HG02588 (cell line): ENCODE results near the gene PPFIBP1.
"Not testable (repeated sequence)": the region's sequence is repeated elsewhere in the genome, so short reads cannot be mapped to it uniquely, and the experiment has no call there.

Source experiments
- ATAC-seq: cut with Tn5 transposase; IDR thresholded peaks from one replicate; pipeline ENCODE4 v1.9.1; 2021; ENCODE audit warnings: mild to moderate bottlenecking, moderate library complexity; ENCODE audit not compliant: unreplicated experiment

Gene PPFIBP1

GRCh38 chr12:27588075-27588730, 64.2 kb downstream of the PPFIBP1 start:
- ATAC-seq: not testable (repeated sequence)

DNA sequence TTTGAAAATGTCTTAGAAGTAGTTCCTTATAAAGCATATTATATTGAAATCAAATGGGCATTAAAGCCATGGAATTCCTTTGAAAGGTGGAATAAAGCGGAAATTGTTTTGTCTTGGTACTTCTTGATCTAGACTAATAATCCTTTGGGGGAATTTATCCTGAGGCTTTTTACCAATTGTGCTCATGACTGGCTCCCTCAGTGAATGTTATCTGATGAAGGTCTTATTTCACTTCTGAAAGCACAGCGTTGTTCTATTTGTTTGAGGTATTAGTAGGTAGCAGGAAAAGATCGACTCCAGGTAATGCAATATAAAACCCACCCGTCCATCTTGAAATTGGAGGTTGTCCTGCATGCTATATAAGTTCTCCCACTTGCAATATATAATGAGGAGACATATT, 64.8 kb downstream of the PPFIBP1 start:
- no peak for ATAC-seq

- no peak for ATAC-seq
Observed at GRCh38 chr12:27589419-27589818, 65.4 kb downstream of the PPFIBP1 start.

GRCh38 chr12:27591698-27592097, 67.7 kb downstream of the PPFIBP1 start:
- not testable (repeated sequence) for ATAC-seq

- ATAC-seq: no peak
Observed at GRCh38 chr12:27592548-27592947, 68.5 kb downstream of the PPFIBP1 start.

DNA sequence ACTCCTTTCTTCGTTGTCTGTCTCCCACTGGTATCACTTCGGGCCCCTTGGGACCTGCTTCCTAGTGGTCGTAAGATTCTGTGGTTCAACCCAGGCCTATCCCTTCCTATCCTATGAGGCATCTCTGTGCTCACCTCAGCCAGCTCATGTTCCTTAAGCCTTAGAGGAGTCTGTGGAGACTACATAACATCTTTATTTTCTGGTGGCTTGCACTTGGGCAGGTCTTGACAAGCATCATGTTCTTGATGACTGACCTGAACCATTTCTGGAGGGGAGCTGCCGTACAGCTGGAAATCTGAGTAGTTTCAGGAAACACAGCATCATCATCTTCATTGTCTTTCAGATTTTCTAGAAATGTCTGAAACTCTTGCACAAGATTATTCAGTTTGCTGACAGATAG, 69.3 kb downstream of the PPFIBP1 start:
- no peak for ATAC-seq

- ATAC-seq: no peak
Observed at GRCh38 chr12:27595231-27595642, 71.2 kb downstream of the PPFIBP1 start.

- ATAC-seq: not testable (repeated sequence)
Observed at GRCh38 chr12:27598866-27599265, 74.9 kb downstream of the PPFIBP1 start.

- ATAC-seq: not testable (repeated sequence)
Observed at GRCh38 chr12:27601056-27601828, 77.2 kb downstream of the PPFIBP1 start.

- no peak for ATAC-seq
Observed at GRCh38 chr12:27602516-27602915, 78.5 kb downstream of the PPFIBP1 start.

DNA sequence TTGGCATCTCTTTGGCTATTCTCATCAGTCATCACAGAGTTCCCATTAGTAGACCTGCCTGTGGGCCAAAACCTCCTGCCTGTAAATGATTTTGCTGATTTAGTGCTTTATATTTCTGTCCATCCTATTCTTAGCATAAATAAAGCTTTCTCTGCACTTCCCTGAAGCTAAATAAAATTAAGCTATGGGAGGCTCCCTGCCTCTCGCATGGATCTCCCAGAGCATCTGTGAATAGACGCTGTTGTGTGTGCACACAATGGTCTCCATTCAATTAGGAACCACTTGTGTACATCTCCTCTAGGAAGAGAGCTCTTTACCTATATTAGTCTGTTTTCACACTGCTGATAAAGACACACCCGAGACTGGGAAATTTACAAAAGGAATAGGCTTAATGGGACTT, 80.4 kb downstream of the PPFIBP1 start:
- no peak for ATAC-seq

DNA sequence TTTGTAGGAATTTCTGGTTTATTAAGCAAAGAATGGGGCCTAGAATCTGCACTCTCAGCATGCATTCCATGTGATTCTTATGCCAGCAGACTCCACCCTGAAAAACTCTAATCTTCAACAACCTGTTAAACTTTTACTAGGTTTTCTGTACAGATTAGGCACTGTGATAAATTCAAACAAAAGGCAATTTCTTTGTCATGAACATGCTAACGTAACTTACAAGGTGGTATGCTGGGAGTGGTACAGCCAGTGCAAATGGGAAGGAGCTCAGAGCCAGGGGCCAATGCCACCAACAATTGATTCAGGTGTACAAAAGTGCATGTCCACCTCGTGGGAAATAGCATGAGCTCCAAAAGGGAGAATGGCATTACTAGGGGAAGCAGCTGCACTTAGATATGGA, 83.0 kb downstream of the PPFIBP1 start:
- ATAC-seq: no peak

GRCh38 chr12:27607591-27607990, 83.6 kb downstream of the PPFIBP1 start:
- ATAC-seq: no peak

GRCh38 chr12:27608890-27609289, 84.9 kb downstream of the PPFIBP1 start:
- ATAC-seq: no peak

DNA sequence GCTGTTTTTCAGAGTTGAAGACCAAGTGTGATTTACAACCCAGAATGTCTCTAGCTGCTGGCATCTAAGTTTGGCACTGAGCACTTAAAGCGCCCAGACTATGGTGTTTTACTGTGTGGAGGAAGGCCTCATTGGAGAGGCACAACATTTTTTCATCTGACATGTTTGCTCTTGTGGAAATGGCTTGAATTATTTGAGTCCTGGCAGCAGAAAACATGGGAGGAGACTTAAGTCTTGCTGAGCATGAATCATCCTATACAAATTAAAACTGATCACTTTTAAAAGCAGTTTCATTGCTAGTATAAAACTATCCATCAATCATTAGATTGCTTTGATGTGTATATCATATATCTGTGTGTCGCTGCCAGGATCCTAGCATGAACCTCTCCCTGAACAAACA, 86.4 kb downstream of the PPFIBP1 start:
- no peak for ATAC-seq

DNA sequence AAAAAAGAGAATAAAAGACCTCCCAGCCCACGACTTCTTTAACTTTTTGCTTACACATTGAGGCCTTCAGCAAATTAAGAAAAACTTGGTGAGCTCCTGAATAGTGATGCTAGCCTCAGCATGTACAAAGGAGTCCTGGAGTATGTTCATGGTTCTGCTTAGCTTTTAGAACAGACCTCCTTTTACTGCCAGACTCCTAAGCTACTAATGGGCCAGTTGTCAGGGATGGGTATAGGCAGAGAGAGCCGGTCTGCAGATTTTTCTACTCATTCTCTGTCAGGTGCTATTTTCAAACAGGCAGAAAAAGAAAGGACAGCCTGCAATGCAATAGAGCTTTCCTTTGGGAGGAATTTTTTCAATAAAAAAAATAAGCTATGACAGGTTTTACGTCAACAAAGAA, 90.4 kb downstream of the PPFIBP1 start:
- no peak for ATAC-seq

GRCh38 chr12:27614866-27615265, 90.9 kb downstream of the PPFIBP1 start:
- ATAC-seq: no peak

DNA sequence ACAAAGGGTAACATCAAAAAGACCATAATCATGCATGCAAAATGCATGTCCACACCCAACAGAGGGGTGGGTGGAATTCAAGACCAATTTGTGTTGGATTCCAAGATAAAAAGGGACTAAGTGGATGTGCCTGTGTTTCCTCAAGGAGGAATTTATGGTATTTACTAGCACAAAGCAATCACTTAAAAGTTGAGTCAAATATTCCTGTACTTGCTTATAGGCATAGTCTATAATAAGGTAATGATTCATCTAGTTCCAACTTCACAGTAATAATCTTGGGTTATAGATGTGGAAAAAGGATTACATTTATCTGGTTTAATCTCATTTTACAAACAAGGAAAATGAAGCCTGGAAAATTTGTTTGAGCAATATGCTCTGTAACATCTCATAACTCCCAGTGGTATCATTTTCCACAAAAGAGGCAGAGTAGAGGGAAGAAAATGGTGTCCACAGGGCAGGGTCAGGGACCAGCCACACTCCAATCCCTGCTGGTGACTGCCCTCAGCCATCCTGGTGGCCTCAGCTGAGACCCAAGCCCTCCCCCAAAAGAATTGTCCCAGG, 91.4 kb downstream of the PPFIBP1 start:
- no peak for ATAC-seq

- no peak for ATAC-seq
Observed at GRCh38 chr12:27616356-27617142, 92.5 kb downstream of the PPFIBP1 start.

- no peak for ATAC-seq
Observed at GRCh38 chr12:27618836-27619235, 94.8 kb downstream of the PPFIBP1 start.

DNA sequence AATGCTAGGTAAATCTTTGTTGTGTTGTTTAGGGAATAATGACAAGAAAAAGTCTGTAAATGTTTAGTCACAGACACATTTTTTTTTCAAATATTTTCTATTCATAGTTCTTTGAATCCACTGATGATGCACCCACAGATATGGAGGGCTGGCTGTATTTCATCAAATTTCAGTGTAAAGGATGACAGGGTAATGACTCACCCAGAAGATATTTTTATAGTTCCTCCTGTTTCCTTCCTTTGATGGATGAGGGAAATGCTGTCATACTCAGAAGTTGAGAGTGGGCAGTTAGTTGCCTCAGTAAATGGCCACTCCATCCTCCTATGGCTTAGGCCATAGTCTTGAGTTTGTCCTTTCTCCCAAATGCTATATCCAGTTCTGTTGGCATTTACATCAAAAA, 95.3 kb downstream of the PPFIBP1 start:
- no peak for ATAC-seq
